CD4-positive, CD25-positive, alpha-beta regulatory T cell (primary cell): Measurements from ENCODE around the gene DGKE. TPM values are rescaled to one million over a fixed set of nuclear protein-coding genes. Genes with fewer than 3 reads are reported as not detected.

Experiments used
- ATAC-seq, 2 donors: fragments of 150-1000 bp; cut with Tn5 transposase; one replicate each; pipeline ENCODE4 v1.10.0; 2021; ENCODE audit warnings: low read depth in 2 of 2, moderate number of reproducible peaks in 2 of 2, moderate library complexity in 1 of 2
- DNase-seq, 3 donors: peaks; one replicate each; pipeline versions ENCODE4 v3.0.0 to v3.0.0-alpha.2; 2012 to 2022; ENCODE audit warnings: mixed read lengths in 1 of 3
- H3K27ac ChIP-seq: one replicate; pipeline ENCODE4 v1.7.0; 2013; ENCODE audit warnings: mild to moderate bottlenecking, low read length; ENCODE audit not compliant: insufficient read depth, poor library complexity, severe bottlenecking
- H3K27me3 ChIP-seq: one replicate; pipeline ENCODE4 v1.7.0; 2013; ENCODE audit warnings: low read length; ENCODE audit not compliant: control insufficient read depth, insufficient read depth
- H3K36me3 ChIP-seq: one replicate; pipeline ENCODE4 v1.7.0; 2013; ENCODE audit warnings: mild to moderate bottlenecking, low read length, moderate library complexity; ENCODE audit not compliant: control insufficient read depth, insufficient read depth
- H3K4me1 ChIP-seq: 2 replicates; pipeline ENCODE4 v1.7.0; 2013; ENCODE audit warnings: mild to moderate bottlenecking, low read length; ENCODE audit not compliant: insufficient read depth, control insufficient read depth, poor library complexity, severe bottlenecking
- H3K4me3 ChIP-seq: one replicate; pipeline ENCODE4 v1.7.0; 2013; ENCODE audit warnings: low read depth, mild to moderate bottlenecking, low read length, moderate library complexity
- H3K9me3 ChIP-seq, 2 experiments: 1 replicate in 1 of 2; 2 replicates in 1 of 2; pipeline ENCODE4 v1.7.0; 2013; ENCODE audit warnings: low read length in 2 of 2, mild to moderate bottlenecking in 1 of 2, moderate library complexity in 1 of 2; ENCODE audit not compliant: control insufficient read depth in 2 of 2
- H3K27ac Mint-ChIP-seq, 3 donors: one replicate each; pipeline ENCODE4 v1.8.0; 2020 to 2022; ENCODE audit warnings: mild to moderate bottlenecking in 3 of 3, mixed read lengths in 3 of 3, moderate library complexity in 2 of 3
- H3K27me3 Mint-ChIP-seq: one replicate; pipeline ENCODE4 v1.8.0; 2022; ENCODE audit warnings: mild to moderate bottlenecking, mixed read lengths
- H3K36me3 Mint-ChIP-seq: one replicate; pipeline ENCODE4 v1.8.0; 2020; ENCODE audit warnings: mixed read lengths
- H3K4me1 Mint-ChIP-seq, 4 donors: one replicate each; pipeline ENCODE4 v1.8.0; 2020 to 2022; ENCODE audit warnings: mixed read lengths in 4 of 4, mild to moderate bottlenecking in 1 of 4
- H3K4me3 Mint-ChIP-seq, 4 donors: one replicate each; pipeline ENCODE4 v1.8.0; 2020 to 2022; ENCODE audit warnings: mild to moderate bottlenecking in 4 of 4, mixed read lengths in 4 of 4, moderate library complexity in 3 of 4
- H3K9me3 Mint-ChIP-seq, 7 donors: one replicate each; pipeline ENCODE4 v1.8.0; 2020 to 2022; ENCODE audit warnings: mixed read lengths in 7 of 7, mild to moderate bottlenecking in 3 of 7, moderate library complexity in 2 of 7
- polyA plus RNA-seq, 4 donors: library from polyadenylated mRNA; unstranded; fragments of 300-500 nt; fragmentation: Illumina TruSeq; gene quantifications; one replicate each; pipeline ENCODE4 v1.2.3, GENCODE V29; 2021
- total RNA-seq: library from RNA; stranded (reverse); gene quantifications from one replicate; pipeline ENCODE4 v1.2.3, GENCODE V29; 2022

DGKE gene
- total and polyA plus RNA-seq, 5 donors from 2014 or later = 6.2 to 45.5 (median 8.0) TPM

GRCh38 chr17:56795221-56795865 lies 38.6 kb upstream of the DGKE start:
- no peaks in the 10 kb centered on the region for H3K27me3 Mint-ChIP-seq
- H3K9me3 Mint-ChIP-seq = peaks cover 0 to 6% (median 1%) of the 10 kb centered on the region in 7 donors
- Histone ChIP-seq H3K4me1 (no peaks in the 10 kb centered on the region), H3K27ac (no peak overlapping the region), H3K36me3 (no peaks in the 10 kb centered on the region), H3K27me3 (no peaks in the 10 kb centered on the region), H3K9me3 (no peaks in the 10 kb centered on the region), H3K4me3 (no peak overlapping the region)
- ATAC-seq (no peak), DNase-seq (no peak)
- peaks cover 20% of the 10 kb centered on the region for H3K36me3 Mint-ChIP-seq
- no peaks in the 10 kb centered on the region for H3K4me1 Mint-ChIP-seq
- H3K4me3 Mint-ChIP-seq = no peak overlapping the region
- H3K27ac Mint-ChIP-seq = no peak overlapping the region

- Histone ChIP-seq H3K27ac (no peak overlapping the region), H3K4me3 (no peak overlapping the region), H3K27me3 (no peaks in the 10 kb centered on the region), H3K4me1 (no peaks in the 10 kb centered on the region), H3K9me3 (no peaks in the 10 kb centered on the region), H3K36me3 (no peaks in the 10 kb centered on the region)
- Mint-ChIP-seq H3K27me3 (no peaks in the 10 kb centered on the region), H3K4me1 (no peaks in the 10 kb centered on the region), H3K27ac (no peak overlapping the region), H3K9me3 (peaks cover 0 to 6% (median 1%) of the 10 kb centered on the region in 7 donors), H3K36me3 (peaks cover 21% of the 10 kb centered on the region), H3K4me3 (no peak overlapping the region)
- ATAC-seq (no peak), DNase-seq (no peak)
Observed at GRCh38 chr17:56796536-56796935, 37.4 kb upstream of the DGKE start.

DNA sequence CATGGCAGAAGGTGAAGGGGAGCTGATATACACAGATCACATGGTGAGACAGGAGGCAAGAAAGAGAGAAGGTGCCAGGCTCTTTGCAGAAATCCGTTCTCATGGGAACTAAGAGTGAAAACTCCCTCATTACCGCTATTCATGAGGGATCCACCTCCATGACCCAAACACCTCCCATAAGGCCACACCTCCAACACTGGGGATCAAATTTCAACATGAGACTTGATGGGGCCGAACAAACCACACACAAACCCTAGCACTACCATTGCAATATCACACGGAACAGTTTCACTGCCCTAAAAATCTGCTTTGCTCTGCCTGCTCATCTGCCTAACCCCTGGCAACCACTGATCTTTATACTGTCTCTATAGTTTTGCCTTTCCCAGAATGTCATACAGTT lies 35.0 kb upstream of the DGKE start:
- peaks cover 19% of the 10 kb centered on the region for H3K36me3 Mint-ChIP-seq
- H3K4me3 Mint-ChIP-seq = no peak overlapping the region
- peaks cover 0 to 3% (median 0%) of the 10 kb centered on the region in 7 donors for H3K9me3 Mint-ChIP-seq
- no peaks in the 10 kb centered on the region for H3K4me1 Mint-ChIP-seq
- no peak overlapping the region for H3K27ac ChIP-seq
- no peaks in the 10 kb centered on the region for H3K9me3 ChIP-seq
- no peak overlapping the region for H3K27ac Mint-ChIP-seq
- no peaks in the 10 kb centered on the region for H3K27me3 ChIP-seq
- no peak for DNase-seq
- ATAC-seq = no peak
- H3K4me1 ChIP-seq = no peaks in the 10 kb centered on the region
- no peak overlapping the region for H3K4me3 ChIP-seq
- no peaks in the 10 kb centered on the region for H3K36me3 ChIP-seq
- H3K27me3 Mint-ChIP-seq = no peaks in the 10 kb centered on the region

DNA sequence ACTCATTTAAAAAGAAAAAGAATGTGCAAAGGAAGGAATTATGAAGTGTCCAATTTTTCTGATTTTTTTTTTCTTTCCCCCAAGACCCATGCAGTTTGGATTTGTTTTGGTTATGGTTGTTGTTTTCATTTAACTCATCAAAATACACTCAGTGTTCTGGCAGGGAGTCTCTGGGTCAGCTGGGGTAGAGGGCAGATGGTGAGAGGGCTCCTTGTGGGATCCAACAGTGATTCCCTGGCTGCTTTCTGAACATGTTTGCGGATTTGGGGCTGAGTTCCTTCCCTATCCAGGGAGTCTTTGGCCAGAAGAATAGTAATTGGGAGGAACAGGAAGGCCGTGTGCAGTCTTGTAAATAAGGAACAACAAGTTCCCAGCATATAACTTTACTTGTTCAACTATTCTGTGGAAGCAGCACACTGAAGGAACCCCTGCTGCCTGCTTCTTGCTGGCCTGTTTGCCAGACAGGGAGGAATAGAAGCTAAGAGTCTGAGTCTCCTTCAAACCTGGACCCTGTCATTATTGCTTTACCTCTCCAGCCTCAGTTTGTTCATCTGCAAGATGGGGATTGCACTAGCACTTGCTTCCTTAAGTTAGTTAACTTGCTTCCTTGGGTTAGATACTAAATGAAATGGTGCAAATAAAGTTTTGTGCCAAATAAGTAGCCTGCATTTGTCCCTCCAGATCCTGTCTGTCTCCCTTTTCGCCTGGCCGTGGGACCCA lies 32.3 kb upstream of the DGKE start:
- H3K36me3 ChIP-seq = no peaks in the 10 kb centered on the region
- H3K9me3 ChIP-seq = no peaks in the 10 kb centered on the region
- Mint-ChIP-seq H3K4me1 (no peaks in the 10 kb centered on the region), H3K4me3 (no peak overlapping the region), H3K9me3 (peaks cover 0 to 2% (median 0%) of the 10 kb centered on the region in 7 donors), H3K36me3 (peaks cover 22% of the 10 kb centered on the region), H3K27ac (no peak overlapping the region), H3K27me3 (no peaks in the 10 kb centered on the region)
- H3K27ac ChIP-seq = no peak overlapping the region
- H3K27me3 ChIP-seq = no peaks in the 10 kb centered on the region
- H3K4me3 ChIP-seq = no peak overlapping the region
- no peaks in the 10 kb centered on the region for H3K4me1 ChIP-seq
- DNase-seq = no peak
- ATAC-seq = no peak

DNA sequence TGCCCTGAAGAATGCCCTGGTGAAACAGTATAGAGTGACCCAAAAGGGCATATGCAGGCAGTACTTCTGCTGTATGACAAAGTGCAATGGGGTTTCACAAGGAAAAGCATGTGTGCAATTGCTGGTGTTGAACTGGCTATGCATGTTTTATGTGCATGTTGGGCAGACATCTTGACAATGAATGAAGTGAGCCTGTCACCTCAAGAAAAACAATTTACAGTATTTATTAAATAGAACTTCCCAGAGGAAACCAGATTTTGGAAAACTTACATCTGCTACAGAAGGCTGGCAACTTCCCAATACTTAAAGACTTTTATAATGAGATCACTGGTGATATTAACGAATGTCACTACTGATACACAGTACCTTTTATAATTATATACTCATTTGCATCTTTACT lies 30.9 kb upstream of the DGKE start:
- ATAC-seq (no peak), DNase-seq (no peak)
- H3K27me3 Mint-ChIP-seq = no peaks in the 10 kb centered on the region
- no peaks in the 10 kb centered on the region for H3K9me3 ChIP-seq
- no peak overlapping the region for H3K4me3 ChIP-seq
- H3K4me1 Mint-ChIP-seq = no peaks in the 10 kb centered on the region
- H3K4me3 Mint-ChIP-seq = no peak overlapping the region
- no peaks in the 10 kb centered on the region for H3K4me1 ChIP-seq
- H3K36me3 Mint-ChIP-seq = peaks cover 21% of the 10 kb centered on the region
- H3K27me3 ChIP-seq = no peaks in the 10 kb centered on the region
- no peak overlapping the region for H3K27ac Mint-ChIP-seq
- H3K27ac ChIP-seq = no peak overlapping the region
- H3K9me3 Mint-ChIP-seq = no peaks in the 10 kb centered on the region
- no peaks in the 10 kb centered on the region for H3K36me3 ChIP-seq

DNA sequence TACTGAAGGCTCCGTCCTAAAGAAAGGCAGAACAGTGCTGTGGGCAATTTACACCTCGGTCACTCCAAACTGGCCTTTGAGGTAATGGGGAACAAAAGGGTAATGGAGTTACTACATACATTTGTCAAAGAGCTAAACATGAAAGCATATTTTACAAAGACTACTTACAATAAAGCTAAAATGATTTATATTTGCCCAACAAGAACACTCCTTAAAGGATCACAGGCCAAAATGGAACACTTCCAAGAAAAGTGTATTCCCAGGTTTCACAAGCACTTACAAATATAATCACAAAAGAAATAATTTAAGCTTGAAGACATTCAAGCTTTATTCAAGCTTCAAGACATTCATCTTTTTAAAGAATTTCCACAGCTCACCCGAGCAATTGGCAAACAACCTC lies 29.5 kb upstream of the DGKE start:
- Mint-ChIP-seq H3K4me1 (no peaks in the 10 kb centered on the region), H3K27me3 (no peaks in the 10 kb centered on the region), H3K27ac (no peak overlapping the region), H3K4me3 (no peak overlapping the region), H3K9me3 (no peaks in the 10 kb centered on the region), H3K36me3 (peaks cover 18% of the 10 kb centered on the region)
- H3K9me3 ChIP-seq = no peaks in the 10 kb centered on the region
- H3K36me3 ChIP-seq = no peaks in the 10 kb centered on the region
- DNase-seq = no peak
- H3K4me3 ChIP-seq = no peak overlapping the region
- no peaks in the 10 kb centered on the region for H3K27me3 ChIP-seq
- no peak overlapping the region for H3K27ac ChIP-seq
- no peak for ATAC-seq
- H3K4me1 ChIP-seq = no peaks in the 10 kb centered on the region

DNA sequence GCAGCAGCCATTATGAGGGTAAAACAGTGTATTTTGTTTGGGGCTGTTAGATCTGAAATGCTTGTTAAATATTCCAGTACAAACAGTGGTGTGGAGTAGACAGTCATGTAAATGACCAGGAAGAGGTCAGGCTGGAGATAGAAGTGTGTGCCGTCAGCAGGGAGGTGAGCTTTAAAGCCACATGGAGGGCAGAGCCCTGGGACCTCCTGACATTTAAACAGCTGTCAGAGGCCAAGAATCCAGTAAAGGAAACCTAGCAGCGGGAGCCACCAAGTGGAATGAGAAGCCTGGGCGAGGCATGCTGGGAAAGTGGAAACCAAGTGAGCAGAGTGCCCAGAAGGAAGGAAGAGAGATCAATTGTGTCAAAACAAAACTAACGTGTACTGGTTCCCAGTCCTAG lies 27.0 kb upstream of the DGKE start:
- Histone ChIP-seq H3K36me3 (no peaks in the 10 kb centered on the region), H3K4me1 (no peaks in the 10 kb centered on the region), H3K9me3 (no peaks in the 10 kb centered on the region), H3K4me3 (no peak overlapping the region), H3K27me3 (no peaks in the 10 kb centered on the region), H3K27ac (no peak overlapping the region)
- Mint-ChIP-seq H3K4me3 (no peak overlapping the region), H3K9me3 (no peaks in the 10 kb centered on the region), H3K36me3 (peaks cover 19% of the 10 kb centered on the region), H3K4me1 (no peaks in the 10 kb centered on the region), H3K27ac (no peak overlapping the region), H3K27me3 (no peaks in the 10 kb centered on the region)
- ATAC-seq (no peak), DNase-seq (no peak)

GRCh38 chr17:56807723-56808122 lies 26.2 kb upstream of the DGKE start:
- Histone ChIP-seq H3K4me1 (no peaks in the 10 kb centered on the region), H3K9me3 (no peaks in the 10 kb centered on the region), H3K36me3 (no peaks in the 10 kb centered on the region), H3K4me3 (no peak overlapping the region), H3K27me3 (no peaks in the 10 kb centered on the region), H3K27ac (no peak overlapping the region)
- no peak for ATAC-seq
- Mint-ChIP-seq H3K9me3 (no peaks in the 10 kb centered on the region), H3K27ac (peak overlapping the region in 1 of 3 donors; percentile 15), H3K36me3 (peaks cover 24% of the 10 kb centered on the region), H3K4me3 (no peak overlapping the region), H3K4me1 (no peaks in the 10 kb centered on the region), H3K27me3 (no peaks in the 10 kb centered on the region)
- no peak for DNase-seq
